LHCN-M2 (cell line): ENCODE measurements around the gene ZBTB48. TPM values are rescaled to one million over a fixed set of nuclear protein-coding genes. Genes with fewer than 3 reads are reported as not detected.

Source experiments
- DNase-seq: peaks from one replicate; pipeline ENCODE4 v3.0.0-alpha.2; 2012; ENCODE audit warnings: low read depth
- total RNA-seq: library from RNA; depleted of rRNA; stranded (reverse); fragments of >200 nt; gene quantifications from 2 replicates; pipeline ENCODE4 v1.2.3, GENCODE V29; 2014

ZBTB48 gene
- total RNA-seq, 1 experiment from 2014 or later = 14.2 TPM

DNA sequence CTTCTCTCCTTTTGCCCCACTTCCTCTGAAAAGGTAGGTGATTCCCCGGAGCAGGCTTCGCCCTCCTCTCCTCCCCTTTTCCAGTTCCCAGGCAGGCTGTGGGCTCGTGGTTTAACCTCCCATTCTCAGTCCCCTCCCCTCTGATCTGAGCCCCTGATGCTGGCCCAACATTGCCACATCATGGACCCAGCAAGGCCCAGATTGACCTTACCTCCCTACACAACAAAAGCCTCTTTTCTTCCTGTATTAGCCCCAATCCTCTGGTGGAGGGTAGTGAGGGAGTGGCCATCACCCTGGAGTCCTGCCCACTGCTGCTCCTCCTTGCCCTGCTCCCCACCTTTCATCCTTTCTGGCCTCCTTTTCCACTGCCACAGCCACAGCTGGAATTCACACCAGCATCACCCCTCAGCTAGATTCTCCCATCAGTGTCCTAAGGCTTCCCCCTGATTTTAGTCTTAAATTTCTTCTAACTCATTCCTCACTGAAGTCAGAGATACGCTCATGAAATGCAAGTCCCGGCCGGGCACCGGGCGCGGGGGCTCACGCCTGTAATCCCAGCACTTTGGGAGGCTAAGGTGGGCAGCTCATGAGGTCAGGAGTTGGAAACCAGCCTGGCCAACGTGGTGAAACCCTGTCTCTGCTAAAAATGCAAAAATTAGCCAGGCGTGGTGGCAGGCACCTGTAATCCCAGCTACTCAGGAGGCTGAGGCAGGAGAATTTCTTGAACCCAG, 7.0 kb upstream of the ZBTB48 start:
- DNase-seq = no peak

DNA sequence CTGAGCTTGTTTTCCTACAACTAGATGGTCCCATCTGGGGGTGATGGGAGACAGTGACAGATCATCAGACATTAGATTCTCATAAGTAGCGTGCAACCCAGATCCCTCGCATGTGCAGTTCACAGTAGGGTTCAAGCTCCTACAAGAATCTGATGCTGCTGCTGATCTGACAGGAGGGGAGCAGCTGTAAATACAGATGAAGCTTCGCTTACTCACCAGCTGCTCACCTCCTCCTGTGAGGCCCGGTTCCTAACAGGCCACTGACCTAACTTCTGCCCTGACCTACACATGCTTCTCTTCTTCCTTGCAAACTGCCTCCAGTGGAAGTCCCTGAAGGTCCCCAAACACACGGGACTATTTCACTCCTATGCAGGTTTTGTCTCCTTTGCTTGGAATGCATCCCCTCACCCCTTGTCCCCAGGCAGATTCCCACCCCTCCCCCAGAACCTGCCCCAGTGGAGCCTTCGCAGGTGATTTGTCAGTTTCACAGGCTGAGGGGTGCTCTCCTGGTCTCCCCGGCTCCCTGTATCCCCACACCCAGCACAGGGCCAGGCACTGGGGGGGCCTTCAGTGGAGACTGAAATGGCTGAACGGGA, 5.7 kb upstream of the ZBTB48 start:
- DNase-seq = peak; percentile 80

DNA sequence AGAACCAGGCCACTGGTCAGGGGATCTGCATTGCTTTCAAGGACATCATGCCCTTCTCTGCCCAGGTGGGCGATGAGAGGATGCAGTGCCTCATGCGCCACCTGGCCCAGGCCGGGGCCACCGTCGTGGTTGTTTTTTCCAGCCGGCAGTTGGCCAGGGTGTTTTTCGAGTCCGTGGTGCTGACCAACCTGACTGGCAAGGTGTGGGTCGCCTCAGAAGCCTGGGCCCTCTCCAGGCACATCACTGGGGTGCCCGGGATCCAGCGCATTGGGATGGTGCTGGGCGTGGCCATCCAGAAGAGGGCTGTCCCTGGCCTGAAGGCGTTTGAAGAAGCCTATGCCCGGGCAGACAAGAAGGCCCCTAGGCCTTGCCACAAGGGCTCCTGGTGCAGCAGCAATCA, 5.0 kb upstream of the ZBTB48 start:
- DNase-seq = no peak

DNA sequence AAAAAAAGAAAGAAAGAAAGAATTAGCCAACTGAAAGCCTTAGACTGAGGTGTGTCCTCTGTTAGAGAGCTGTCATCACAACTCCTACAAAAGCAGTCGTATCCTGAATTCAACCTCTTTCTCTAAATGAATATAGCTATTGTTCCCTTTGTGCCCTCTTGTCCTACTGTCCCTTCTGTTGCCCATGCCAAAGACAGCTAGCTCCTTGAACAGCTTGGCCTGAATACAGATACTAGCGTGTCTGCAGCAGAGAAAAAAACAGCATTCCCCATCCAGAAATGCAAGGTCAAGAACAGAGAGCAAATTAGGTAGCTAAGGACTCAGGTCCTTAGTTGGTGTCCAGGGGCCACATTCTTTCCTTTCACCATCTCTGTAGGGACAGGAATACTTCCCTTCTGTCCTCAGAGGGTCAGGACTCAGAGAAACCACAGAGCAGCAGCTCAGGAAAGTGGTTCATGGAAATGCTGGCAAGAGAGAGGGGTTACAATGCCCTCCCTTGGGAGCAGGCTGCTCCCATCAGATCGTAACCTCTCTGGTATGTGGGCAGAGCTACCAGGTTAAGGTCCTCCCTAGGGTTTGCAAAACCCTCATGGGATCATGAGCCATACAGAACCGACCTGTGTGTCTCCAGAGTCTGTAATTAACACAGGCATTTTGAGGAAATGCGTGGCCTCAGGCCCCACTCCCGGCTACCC, 1.8 kb upstream of the ZBTB48 start:
- DNase-seq = peak; percentile 50

DNA sequence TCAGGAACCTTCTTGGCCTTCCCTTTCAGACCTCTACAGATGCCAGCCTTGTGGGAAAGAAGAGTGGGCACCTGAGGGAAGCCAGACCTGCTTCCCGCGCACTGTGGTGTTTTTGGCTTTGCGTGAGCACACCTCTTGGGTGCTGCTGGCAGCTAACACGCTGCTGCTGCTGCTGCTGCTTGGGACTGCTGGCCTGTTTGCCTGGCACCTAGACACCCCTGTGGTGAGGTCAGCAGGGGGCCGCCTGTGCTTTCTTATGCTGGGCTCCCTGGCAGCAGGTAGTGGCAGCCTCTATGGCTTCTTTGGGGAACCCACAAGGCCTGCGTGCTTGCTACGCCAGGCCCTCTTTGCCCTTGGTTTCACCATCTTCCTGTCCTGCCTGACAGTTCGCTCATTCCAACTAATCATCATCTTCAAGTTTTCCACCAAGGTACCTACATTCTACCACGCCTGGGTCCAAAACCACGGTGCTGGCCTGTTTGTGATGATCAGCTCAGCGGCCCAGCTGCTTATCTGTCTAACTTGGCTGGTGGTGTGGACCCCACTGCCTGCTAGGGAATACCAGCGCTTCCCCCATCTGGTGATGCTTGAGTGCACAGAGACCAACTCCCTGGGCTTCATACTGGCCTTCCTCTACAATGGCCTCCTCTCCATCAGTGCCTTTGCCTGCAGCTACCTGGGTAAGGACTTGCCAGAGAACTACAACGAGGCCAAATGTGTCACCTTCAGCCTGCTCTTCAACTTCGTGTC, 995 bp upstream of the ZBTB48 start:
- DNase-seq = no peak

DNA sequence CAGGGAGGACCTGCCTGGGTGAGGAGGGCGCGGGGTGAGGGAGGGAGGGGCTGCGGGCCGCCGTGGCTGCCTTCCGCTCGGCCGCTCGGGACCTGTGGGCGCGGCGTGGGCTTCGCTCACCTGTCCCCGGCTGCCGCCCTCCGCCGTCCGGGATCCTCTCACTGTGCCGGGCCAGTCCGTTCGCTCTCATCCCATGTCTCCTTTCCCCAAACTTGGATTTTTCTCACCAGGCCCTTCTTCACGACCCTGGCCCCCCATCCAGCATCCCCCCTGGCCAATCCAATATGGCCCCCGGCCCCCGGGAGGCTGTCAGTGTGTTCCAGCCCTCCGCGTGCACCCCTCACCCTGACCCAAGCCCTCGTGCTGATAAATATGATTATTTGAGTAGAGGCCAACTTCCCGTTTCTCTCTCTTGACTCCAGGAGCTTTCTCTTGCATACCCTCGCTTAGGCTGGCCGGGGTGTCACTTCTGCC, 362 bp downstream of the ZBTB48 start:
- no peak for DNase-seq

DNA sequence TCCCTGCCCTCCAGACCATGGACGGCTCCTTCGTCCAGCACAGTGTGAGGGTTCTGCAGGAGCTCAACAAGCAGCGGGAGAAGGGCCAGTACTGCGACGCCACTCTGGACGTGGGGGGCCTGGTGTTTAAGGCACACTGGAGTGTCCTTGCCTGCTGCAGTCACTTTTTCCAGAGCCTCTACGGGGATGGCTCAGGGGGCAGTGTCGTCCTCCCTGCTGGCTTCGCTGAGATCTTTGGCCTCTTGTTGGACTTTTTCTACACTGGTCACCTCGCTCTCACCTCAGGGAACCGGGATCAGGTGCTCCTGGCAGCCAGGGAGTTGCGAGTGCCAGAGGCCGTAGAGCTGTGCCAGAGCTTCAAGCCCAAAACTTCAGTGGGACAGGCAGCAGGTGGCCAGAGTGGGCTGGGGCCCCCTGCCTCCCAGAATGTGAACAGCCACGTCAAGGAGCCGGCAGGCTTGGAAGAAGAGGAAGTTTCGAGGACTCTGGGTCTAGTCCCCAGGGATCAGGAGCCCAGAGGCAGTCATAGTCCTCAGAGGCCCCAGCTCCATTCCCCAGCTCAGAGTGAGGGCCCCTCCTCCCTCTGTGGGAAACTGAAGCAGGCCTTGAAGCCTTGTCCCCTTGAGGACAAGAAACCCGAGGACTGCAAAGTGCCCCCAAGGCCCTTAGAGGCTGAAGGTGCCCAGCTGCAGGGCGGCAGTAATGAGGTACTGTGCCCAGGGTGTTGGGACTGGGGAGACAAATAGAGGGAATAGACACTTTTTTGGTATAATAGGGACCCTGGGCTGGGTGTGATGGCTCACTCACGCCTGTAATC, 1.0 kb downstream of the ZBTB48 start:
- no peak for DNase-seq

DNA sequence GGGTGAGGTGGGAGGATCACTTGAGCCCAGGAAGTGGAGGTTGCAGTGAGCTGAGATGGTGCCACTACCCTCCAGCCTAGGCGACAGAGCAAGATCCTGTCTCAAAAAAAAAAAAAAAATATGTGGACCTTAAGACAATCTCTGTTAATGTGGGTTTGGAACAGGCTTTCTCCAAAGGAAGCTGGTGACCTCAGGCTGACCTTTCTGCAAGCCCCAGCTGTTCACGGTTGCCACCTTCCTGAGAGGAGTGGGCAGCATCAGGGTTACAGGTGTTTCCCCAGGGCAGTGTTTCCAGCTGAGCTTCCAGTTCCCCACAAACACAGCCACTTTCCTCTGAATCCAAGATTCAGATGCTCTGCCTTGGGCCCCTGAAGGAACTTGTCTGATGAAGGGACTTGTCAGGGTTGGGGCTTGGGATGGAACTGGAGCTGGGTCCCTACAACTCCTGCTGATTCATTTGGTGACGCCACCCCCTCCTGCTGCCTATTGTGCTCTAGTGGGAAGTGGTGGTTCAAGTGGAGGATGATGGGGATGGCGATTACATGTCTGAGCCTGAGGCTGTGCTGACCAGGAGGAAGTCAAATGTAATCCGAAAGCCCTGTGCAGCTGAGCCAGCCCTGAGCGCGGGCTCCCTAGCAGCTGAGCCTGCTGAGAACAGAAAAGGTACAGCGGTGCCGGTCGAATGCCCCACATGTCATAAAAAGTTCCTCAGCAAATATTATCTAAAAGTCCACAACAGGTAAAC, 1.9 kb downstream of the ZBTB48 start:
- DNase-seq = no peak

DNA sequence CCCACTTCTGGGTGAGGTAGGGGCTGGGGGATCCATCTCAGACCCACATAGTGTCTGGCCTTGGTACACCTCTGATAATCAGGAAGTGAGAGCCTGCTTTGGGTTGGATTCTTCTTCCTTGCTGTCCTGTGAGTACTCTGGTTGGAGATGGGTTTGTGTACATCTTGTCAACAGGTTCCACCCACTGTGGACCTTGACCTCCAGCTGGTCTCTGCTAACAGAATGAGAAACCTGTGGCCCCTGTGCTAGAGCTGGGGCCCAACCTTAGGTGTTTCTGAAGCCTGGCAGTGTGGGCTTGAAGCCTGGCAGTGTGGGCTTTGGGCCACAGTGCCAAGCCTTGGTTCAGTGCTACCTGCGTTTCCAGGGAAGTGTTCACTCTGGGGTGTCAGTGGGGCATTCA, 2.6 kb downstream of the ZBTB48 start:
- DNase-seq = no peak

DNA sequence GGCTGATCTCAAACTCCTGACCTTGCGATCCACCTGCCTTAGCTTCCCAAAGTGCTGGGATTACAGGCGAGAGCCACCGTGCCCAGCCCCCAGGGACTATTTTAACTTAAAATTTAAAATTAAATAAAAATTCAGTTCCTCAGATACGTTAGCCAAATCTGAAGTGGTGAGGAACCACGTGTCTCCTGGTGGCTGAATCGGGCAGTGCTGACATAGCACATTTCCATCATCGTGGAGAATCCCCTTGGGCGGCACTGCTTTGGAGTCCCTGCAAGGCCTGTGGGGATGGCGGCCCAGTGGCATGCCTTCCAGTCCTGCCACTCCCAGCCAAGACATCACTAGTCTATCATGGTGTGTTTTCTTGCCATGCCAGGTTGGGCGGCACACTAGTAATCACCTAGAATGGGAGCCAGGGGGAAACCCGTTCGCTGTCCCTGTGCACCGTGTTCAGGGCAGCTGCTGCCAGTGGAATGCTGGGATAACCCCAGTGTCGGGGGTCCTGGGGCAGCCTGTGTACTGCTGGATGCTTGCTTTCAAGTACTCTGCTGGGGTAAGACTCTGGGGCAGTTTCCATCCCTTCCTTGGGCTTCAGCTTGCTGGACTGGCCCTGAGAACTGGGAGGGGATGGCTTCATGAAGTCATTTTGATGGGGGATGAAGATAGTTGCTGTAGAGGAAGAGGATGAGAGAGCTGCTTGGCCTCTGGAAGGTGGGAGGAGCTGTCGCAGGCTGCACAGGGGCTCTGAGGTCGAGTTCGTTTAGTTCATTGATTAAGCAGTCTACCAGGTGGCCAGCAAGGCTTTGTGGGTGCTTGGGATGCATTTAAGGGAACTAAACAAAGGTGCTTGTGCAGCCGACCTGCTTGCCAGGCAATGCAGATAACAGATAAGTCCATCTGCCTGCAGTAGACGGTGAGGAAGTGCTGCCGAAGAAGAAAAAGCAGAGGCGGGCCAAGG, 4.6 kb downstream of the ZBTB48 start:
- DNase-seq = no peak

DNA sequence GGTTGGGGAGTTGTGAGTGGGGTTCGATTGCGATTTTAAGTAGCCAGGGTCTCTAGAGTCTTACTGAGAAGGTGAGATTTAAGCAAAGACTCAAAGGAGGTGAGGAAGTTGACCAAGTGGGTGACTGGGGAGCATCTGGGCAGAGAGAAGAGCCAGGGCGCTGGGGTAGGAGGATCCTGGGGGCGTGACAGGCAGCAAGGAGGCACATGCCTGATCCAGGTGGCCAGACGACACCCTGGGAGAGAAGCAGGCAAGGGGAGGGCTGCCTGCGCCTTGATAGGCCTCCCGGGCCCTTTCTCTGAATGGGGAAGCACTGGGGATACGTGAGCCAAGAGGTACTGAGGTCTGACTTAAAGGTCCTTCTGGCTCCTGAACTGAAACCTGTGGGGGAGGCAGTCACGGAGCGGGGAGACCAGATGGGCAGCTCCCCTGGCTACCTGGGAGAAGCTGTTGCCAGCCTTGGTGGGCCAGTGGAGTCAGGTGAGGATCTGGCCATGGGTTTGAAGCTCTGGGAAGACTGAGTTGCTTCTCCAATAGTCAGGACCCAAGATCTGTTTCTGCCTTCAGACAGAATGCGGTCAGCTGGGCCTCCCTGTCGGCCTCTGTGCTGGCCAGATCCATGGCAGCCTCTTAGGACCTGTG, 5.4 kb downstream of the ZBTB48 start:
- no peak for DNase-seq

DNA sequence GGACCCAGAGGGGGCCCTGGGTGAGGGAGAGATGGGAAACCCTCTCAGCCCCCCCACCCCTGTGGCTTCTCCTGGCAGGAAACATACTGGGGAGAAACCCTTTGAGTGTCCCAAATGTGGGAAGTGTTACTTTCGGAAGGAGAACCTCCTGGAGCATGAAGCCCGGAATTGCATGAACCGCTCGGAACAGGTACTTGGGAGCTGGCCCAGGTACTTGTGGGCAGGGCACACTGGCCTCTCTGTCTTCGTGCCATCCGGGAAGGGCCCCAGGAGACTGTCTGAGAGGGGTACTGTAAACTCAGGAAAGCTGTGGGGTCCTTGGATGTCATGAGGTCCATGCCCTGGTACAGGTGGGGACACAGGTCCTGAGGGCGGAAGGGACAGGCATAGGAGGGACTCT, 6.0 kb downstream of the ZBTB48 start:
- no peak for DNase-seq

DNA sequence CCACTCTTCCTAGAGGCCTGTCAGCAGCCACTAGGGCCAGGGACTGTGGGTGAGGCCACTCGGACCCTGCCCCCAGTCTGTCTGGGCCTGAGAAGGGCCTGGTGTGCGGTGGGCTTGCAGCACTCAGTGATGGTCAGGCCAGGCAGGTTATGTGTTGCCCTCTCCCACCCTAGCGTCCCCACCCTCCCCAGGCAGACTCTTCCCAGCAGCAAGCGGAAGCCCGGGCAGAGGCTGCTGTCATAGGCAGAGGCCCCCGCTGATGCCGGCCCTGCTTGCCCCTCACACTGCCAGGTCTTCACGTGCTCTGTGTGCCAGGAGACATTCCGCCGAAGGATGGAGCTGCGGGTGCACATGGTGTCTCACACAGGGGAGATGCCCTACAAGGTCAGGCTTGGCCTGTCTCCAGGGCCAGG, 6.6 kb downstream of the ZBTB48 start:
- DNase-seq = no peak

DNA sequence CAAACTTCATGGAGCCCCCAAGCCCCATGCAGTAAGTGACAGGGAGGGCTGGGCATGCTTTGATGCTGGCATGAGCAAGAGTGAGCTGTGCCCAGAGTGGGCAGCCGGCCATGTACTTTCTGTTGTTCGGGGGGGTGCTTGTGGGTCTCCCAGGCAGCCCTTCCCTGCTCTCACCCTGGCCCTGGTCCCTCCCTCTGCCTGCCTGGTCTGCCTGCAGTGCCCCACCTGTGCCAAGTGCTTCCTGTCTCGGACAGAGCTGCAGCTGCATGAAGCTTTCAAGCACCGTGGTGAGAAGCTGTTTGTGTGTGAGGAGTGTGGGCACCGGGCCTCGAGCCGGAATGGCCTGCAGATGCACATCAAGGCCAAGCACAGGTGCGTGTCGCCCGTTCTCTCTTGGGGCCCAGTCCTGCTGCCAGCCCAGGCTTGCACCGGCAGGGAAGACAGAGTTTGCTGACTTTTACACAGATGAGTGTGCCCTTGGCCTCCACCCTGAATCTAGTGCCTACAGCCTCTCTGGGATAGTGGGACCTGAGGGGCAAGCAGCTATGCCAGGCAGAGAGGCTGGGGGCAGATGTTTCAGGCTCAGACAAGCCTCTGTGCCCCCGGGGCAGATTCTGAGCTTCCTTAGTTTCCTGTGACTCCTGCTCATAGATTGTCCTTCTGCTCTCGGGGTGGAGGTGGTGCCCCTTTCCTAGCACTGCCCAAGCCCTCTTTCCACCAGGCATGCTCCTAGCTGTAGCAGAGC, 7.6 kb downstream of the ZBTB48 start:
- peak; percentile 47 for DNase-seq

DNA sequence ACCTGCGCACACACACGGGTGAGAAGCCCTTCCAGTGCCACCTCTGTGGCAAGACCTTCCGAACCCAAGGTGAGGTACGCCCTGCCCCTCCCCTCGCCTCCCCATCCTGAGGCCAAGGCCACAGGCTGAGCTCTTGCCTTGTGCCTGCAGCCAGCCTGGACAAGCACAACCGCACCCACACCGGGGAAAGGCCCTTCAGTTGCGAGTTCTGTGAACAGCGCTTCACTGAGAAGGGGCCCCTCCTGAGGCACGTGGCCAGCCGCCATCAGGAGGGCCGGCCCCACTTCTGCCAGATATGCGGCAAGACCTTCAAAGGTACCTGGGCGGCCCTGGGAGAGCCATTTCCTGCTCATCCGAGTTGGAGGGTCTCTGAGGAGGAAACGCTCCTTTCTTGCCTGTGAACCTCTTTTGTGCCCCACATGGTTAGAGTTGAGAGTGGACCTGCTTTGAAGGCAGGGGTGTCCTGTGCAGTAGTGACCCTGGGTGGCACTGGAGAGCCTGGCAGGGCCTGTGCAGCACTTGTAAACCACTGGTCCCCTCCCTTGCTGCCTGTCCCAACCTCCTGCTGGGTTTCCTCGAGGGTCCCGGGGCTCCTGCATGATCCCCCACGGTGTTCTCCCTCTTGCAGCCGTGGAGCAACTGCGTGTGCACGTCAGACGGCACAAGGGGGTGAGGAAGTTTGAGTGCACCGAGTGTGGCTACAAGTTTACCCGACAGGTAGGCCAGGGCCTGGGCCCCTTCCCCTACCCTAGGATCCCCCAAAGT, 8.5 kb downstream of the ZBTB48 start:
- no peak for DNase-seq

DNA sequence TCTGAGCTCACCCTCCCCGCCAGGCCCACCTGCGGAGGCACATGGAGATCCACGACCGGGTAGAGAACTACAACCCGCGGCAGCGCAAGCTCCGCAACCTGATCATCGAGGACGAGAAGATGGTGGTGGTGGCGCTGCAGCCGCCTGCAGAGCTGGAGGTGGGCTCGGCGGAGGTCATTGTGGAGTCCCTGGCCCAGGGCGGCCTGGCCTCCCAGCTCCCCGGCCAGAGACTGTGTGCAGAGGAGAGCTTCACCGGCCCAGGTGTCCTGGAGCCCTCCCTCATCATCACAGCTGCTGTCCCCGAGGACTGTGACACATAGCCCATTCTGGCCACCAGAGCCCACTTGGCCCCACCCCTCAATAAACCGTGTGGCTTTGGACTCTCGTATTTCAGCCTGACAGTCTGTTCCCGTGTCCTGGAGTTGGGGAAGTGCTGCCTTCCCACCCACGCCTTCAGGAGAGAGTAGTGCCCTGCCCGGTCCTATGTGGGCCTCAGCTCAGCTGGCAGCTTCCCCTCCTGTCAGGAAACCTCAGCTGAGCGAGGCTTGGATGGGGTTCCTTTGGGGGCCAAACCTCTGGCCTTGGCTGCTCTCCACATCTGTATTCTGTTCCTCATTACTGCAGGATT, 9.2 kb downstream of the ZBTB48 start:
- peak; percentile 34 for DNase-seq

DNA sequence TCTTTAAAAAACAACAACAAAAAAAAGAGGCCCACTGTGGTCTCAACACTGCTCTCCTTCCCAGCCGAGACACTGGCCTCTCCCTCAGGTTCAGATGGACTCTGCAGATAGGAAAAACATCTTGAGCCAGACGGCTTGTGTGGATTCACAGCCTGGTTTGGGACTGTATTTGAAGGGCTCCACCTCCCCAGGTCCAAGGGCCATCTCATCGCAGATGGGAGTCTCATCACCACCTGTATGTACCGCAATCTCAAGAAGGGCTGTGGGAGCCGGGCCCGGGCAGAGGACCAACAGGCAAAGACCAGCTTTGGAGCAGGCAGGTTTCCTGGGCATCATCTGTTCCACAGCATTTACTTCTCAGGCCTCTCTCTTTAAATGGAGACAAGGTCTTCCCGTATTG, 10.3 kb downstream of the ZBTB48 start:
- no peak for DNase-seq
